ENCODE data around the gene ADCY6. TPM values are rescaled to one million over a fixed set of nuclear protein-coding genes. Genes with fewer than 3 reads are reported as not detected.

The ADCY6 gene
- total and polyA plus RNA-seq, 4 donors = 4.3 to 30.5 (median 10.5) TPM

DNA sequence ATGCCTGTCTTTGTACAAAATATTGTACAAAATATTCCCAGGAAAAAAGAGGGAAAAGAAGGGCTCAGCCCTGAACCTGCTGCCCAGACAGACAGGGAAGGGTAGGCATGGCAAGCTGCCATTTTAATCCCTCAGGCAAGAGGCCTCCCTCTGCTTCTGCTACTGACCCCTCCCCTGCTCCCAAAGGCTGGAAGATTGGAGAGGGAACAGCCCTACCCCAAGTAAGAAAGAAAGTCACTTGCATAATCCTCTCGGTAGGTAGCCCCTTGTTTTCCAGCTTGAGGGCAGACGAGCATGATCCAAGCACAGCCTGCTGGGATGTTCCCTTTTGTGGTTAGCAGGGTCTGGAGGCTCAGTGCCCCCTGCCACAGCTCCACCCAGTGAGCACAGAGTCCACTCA, 20.7 kb downstream of the ADCY6 start:
- no peak overlapping the region for H3K27ac ChIP-seq (ENCODE audit: low read depth in 1 of 2, low read length in 2 of 2)
- H3K27me3 ChIP-seq (ENCODE audit: control insufficient read depth in 4 of 4, insufficient read depth in 4 of 4, low read length in 3 of 4) = no peaks in the 10 kb centered on the region
- 92% methylated on average over 2 of the region's 2 CpGs for WGBS
- no peak for DNase-seq (ENCODE audit: low spot score)
- H3K36me3 ChIP-seq (ENCODE audit: control insufficient read depth in 4 of 4, insufficient read depth in 3 of 4, low read depth in 1 of 4, low read length in 3 of 4) = peaks cover 5 to 61% (median 28%) of the 10 kb centered on the region in 4 donors
- TF ChIP-seq, protein P1, sequence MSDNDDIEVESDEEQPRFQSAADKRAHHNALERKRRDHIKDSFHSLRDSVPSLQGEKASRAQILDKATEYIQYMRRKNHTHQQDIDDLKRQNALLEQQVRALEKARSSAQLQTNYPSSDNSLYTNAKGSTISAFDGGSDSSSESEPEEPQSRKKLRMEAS (IDR thresholded peaks at IDR 0.05) = no peak
- TF ChIP-seq, protein P2, sequence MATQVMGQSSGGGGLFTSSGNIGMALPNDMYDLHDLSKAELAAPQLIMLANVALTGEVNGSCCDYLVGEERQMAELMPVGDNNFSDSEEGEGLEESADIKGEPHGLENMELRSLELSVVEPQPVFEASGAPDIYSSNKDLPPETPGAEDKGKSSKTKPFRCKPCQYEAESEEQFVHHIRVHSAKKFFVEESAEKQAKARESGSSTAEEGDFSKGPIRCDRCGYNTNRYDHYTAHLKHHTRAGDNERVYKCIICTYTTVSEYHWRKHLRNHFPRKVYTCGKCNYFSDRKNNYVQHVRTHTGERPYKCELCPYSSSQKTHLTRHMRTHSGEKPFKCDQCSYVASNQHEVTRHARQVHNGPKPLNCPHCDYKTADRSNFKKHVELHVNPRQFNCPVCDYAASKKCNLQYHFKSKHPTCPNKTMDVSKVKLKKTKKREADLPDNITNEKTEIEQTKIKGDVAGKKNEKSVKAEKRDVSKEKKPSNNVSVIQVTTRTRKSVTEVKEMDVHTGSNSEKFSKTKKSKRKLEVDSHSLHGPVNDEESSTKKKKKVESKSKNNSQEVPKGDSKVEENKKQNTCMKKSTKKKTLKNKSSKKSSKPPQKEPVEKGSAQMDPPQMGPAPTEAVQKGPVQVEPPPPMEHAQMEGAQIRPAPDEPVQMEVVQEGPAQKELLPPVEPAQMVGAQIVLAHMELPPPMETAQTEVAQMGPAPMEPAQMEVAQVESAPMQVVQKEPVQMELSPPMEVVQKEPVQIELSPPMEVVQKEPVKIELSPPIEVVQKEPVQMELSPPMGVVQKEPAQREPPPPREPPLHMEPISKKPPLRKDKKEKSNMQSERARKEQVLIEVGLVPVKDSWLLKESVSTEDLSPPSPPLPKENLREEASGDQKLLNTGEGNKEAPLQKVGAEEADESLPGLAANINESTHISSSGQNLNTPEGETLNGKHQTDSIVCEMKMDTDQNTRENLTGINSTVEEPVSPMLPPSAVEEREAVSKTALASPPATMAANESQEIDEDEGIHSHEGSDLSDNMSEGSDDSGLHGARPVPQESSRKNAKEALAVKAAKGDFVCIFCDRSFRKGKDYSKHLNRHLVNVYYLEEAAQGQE (IDR thresholded peaks at IDR 0.05) = no peak
- TF ChIP-seq FOXA2 (IDR thresholded peaks at IDR 0.05) (no peak), RAD21 (IDR thresholded peaks at IDR 0.05) (no peak), HNF4A (conservative IDR thresholded peaks at IDR 0.05) (no peak), FOXA1 (IDR thresholded peaks at IDR 0.05) (no peak), JUND (IDR thresholded peaks at IDR 0.05) (no peak), TAF1 (conservative IDR thresholded peaks at IDR 0.05) (no peak), YY1 (IDR thresholded peaks at IDR 0.05) (no peak), NR2F2 (IDR thresholded peaks at IDR 0.05) (no peak), RXRA (IDR thresholded peaks at IDR 0.05) (no peak), HNF4G (IDR thresholded peaks at IDR 0.05) (no peak), EGR1 (IDR thresholded peaks at IDR 0.05; ENCODE audit: low read depth in 2 of 2) (no peak), GABPA (IDR thresholded peaks at IDR 0.05 in 1 of 2, conservative IDR thresholded peaks at IDR 0.05 in 1 of 2) (no peak)
- no peaks in the 10 kb centered on the region for H3K4me1 ChIP-seq (ENCODE audit: control insufficient read depth in 4 of 4, insufficient read depth in 4 of 4, low read length in 3 of 4)
- no peak overlapping the region for H3K9ac ChIP-seq (ENCODE audit: low read depth in 1 of 2, low read length in 2 of 2)
- H3K9me3 ChIP-seq (ENCODE audit: control insufficient read depth in 4 of 4, low read length in 3 of 4) = no peaks in the 10 kb centered on the region
- no peak overlapping the region for H3K4me3 ChIP-seq (ENCODE audit: low read depth in 1 of 3, low read length in 3 of 3)

- WGBS = 91% methylated on average over 6 of the region's 6 CpGs
- H3K27me3 ChIP-seq (ENCODE audit: control insufficient read depth in 4 of 4, insufficient read depth in 4 of 4, low read length in 3 of 4) = no peaks in the 10 kb centered on the region
- TF ChIP-seq, protein P2 (IDR thresholded peaks at IDR 0.05) = no peak
- TF ChIP-seq, protein P3, sequence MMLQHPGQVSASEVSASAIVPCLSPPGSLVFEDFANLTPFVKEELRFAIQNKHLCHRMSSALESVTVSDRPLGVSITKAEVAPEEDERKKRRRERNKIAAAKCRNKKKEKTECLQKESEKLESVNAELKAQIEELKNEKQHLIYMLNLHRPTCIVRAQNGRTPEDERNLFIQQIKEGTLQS (IDR thresholded peaks at IDR 0.05) = no peak
- TF ChIP-seq YY1 (IDR thresholded peaks at IDR 0.05) (no peak), HNF4A (conservative IDR thresholded peaks at IDR 0.05) (no peak), TAF1 (conservative IDR thresholded peaks at IDR 0.05) (no peak), HNF4G (IDR thresholded peaks at IDR 0.05) (no peak), FOXA1 (IDR thresholded peaks at IDR 0.05) (no peak), SP1 (IDR thresholded peaks at IDR 0.05) (no peak), RXRA (IDR thresholded peaks at IDR 0.05) (no peak), JUND (IDR thresholded peaks at IDR 0.05) (no peak), NR2F2 (IDR thresholded peaks at IDR 0.05) (no peak), GABPA (IDR thresholded peaks at IDR 0.05 in 1 of 2, conservative IDR thresholded peaks at IDR 0.05 in 1 of 2) (no peak), EGR1 (IDR thresholded peaks at IDR 0.05; ENCODE audit: low read depth in 2 of 2) (no peak), RAD21 (IDR thresholded peaks at IDR 0.05) (no peak), FOXA2 (IDR thresholded peaks at IDR 0.05) (no peak)
- TF ChIP-seq, protein P4, sequence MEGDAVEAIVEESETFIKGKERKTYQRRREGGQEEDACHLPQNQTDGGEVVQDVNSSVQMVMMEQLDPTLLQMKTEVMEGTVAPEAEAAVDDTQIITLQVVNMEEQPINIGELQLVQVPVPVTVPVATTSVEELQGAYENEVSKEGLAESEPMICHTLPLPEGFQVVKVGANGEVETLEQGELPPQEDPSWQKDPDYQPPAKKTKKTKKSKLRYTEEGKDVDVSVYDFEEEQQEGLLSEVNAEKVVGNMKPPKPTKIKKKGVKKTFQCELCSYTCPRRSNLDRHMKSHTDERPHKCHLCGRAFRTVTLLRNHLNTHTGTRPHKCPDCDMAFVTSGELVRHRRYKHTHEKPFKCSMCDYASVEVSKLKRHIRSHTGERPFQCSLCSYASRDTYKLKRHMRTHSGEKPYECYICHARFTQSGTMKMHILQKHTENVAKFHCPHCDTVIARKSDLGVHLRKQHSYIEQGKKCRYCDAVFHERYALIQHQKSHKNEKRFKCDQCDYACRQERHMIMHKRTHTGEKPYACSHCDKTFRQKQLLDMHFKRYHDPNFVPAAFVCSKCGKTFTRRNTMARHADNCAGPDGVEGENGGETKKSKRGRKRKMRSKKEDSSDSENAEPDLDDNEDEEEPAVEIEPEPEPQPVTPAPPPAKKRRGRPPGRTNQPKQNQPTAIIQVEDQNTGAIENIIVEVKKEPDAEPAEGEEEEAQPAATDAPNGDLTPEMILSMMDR (IDR thresholded peaks at IDR 0.05; ENCODE audit: low read depth, low read length, missing input control) = no peak
- TF ChIP-seq, protein P5, sequence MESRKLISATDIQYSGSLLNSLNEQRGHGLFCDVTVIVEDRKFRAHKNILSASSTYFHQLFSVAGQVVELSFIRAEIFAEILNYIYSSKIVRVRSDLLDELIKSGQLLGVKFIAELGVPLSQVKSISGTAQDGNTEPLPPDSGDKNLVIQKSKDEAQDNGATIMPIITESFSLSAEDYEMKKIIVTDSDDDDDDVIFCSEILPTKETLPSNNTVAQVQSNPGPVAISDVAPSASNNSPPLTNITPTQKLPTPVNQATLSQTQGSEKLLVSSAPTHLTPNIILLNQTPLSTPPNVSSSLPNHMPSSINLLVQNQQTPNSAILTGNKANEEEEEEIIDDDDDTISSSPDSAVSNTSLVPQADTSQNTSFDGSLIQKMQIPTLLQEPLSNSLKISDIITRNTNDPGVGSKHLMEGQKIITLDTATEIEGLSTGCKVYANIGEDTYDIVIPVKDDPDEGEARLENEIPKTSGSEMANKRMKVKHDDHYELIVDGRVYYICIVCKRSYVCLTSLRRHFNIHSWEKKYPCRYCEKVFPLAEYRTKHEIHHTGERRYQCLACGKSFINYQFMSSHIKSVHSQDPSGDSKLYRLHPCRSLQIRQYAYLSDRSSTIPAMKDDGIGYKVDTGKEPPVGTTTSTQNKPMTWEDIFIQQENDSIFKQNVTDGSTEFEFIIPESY (IDR thresholded peaks at IDR 0.05) = no peak
- TF ChIP-seq, protein P1 (IDR thresholded peaks at IDR 0.05) = no peak
- no peak overlapping the region for H3K9ac ChIP-seq (ENCODE audit: low read depth in 1 of 2, low read length in 2 of 2)
- H3K4me1 ChIP-seq (ENCODE audit: control insufficient read depth in 4 of 4, insufficient read depth in 4 of 4, low read length in 3 of 4) = no peaks in the 10 kb centered on the region
- H3K27ac ChIP-seq (ENCODE audit: low read depth in 1 of 2, low read length in 2 of 2) = no peak overlapping the region
- no peaks in the 10 kb centered on the region for H3K9me3 ChIP-seq (ENCODE audit: control insufficient read depth in 4 of 4, low read length in 3 of 4)
- no peak for DNase-seq (ENCODE audit: low spot score)
- peaks cover 4 to 55% (median 26%) of the 10 kb centered on the region in 4 donors for H3K36me3 ChIP-seq (ENCODE audit: control insufficient read depth in 4 of 4, insufficient read depth in 3 of 4, low read depth in 1 of 4, low read length in 3 of 4)
- no peak overlapping the region for H3K4me3 ChIP-seq (ENCODE audit: low read depth in 1 of 3, low read length in 3 of 3)
Observed at GRCh38 chr12:48767521-48767920, 21.4 kb downstream of the ADCY6 start.

All from liver (tissue), 9 donors.